GM21723 (cell line): ENCODE results near the gene CCT3.
"Not testable (repeated sequence)": the region's sequence is repeated elsewhere in the genome, so short reads cannot be mapped to it uniquely, and the experiment has no call there.

Source experiments
- ATAC-seq: cut with Tn5 transposase; IDR thresholded peaks from one replicate; pipeline ENCODE4 v1.9.1; 2021; ENCODE audit warnings: mild to moderate bottlenecking, moderate library complexity; ENCODE audit not compliant: unreplicated experiment

Gene CCT3

DNA sequence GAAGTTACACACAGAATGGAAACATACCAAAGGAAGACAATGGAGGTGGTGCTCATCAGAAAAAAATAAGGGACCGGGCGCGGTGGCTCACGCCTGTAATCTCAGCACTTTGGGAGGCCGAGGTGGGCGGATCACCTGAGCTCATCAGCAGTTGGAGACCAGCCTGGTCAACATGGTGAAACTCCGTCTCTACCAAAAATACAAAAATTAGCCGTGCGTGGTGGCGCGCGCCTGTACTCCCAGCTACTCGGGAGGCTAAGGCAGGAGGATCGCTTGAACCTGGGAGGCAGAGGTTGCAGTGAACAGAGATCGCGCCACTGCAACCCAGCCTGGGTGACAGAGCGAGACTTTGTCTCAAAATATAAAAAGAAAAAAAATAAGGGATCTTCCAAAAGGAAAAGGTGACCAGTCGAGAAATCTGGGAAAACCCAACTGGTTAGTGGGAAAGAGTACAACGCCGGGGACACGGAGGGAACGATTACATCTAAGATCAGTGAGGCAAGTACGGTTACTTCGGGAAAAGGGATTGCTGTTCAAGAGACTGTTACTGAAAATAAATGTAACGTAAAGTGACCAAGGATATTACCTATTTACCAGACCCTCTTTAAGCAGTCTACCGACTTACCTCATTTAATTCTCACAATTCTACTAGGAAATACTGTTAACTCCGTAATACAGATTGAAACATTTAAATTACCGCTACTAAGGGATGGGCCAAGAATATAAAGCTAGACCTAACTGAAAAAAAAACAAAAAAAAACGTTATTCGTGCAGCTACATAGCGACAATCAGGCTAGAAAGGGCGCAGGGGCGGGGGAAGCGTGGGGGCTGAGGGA, 822 bp downstream of the CCT3 start:
- no peak for ATAC-seq

DNA sequence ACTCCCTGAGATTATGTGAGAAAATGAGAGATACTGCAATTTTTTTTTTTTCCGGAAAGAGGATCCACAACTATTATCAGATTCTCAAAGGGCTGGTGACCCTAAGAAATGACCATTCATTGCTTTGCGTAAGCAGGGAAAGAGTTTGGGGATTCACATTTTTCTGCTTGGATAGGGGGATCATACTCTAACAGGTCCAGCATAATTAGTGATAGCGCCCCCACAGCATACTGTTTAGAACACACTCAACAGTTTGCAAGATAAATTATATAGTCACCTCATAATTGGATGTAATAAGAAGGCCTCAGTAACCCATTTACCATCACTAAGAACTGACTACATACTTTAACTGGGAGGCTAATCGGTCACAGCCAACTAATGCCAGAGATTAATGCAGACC, 1.9 kb downstream of the CCT3 start:
- ATAC-seq = no peak

GRCh38 chr1:156323179-156323578, 14.9 kb downstream of the CCT3 start:
- not testable (repeated sequence) for ATAC-seq

- no peak for ATAC-seq
Observed at GRCh38 chr1:156320560-156320959, 17.5 kb downstream of the CCT3 start.

- no peak for ATAC-seq
Observed at GRCh38 chr1:156319664-156320063, 18.4 kb downstream of the CCT3 start.

- ATAC-seq = no peak
Observed at GRCh38 chr1:156316909-156317308, 21.2 kb downstream of the CCT3 start.

GRCh38 chr1:156310962-156311361, 27.1 kb downstream of the CCT3 start:
- ATAC-seq = no peak

GRCh38 chr1:156308078-156308477, 30.0 kb downstream of the CCT3 start:
- no peak for ATAC-seq

DNA sequence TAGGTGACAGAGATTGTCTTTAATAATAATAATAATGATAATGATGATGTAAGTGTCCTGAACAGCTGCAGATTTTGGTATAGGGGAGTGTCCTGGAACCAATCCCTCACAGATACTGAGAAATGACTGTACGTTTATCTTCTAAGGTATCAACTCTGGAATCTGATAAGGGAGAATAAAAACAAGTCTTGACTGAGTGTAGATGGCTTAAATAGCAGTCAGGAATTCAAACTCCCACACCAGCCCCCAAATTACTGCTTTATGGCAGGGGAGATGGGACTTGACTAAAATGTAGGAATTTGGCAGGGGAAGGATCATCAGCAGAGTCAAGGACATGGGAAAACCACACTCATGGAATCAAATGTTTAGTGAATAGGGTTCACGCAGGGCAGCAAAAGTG, 32.9 kb downstream of the CCT3 start:
- no peak for ATAC-seq

- ATAC-seq = no peak
Observed at GRCh38 chr1:156303241-156303640, 34.9 kb downstream of the CCT3 start.

- ATAC-seq = no peak
Observed at GRCh38 chr1:156298852-156299357, 39.2 kb downstream of the CCT3 start, which contains the start of gene VHLL. VHLL (minus strand) TSS chr1:156299307; CDS start chr1:156299189, 118 bp downstream.

- no peak for ATAC-seq
Observed at GRCh38 chr1:156295391-156295947, 42.6 kb downstream of the CCT3 start, which contains the start of gene GLMP. GLMP (minus strand) TSS chr1:156295679; CDS start chr1:156295645, 34 bp downstream.

DNA sequence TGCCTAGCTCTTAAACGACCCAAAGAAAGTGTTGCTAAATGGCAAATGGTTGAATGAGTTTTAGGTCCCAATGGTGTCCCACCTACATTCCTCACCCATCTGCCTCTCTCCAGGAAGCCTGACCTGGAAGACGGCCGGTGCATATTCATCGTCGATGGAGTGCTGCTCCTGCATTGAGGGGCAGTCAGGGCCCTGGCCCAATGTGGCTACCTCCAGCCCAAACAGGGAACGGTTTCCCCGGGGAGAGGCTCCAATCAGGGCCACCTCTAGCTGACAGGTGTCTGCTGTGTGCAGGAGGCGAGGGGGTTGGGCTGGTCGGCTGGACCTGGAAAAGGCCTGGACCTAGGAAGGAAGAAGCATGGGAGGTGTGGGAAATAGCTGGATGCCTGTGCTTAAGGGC, 44.2 kb downstream of the CCT3 start:
- no peak for ATAC-seq

- ATAC-seq = no peak
Observed at GRCh38 chr1:156293098-156293434, 45.0 kb downstream of the CCT3 start.

GRCh38 chr1:156291226-156292061, 46.6 kb downstream of the CCT3 start:
- no peak for ATAC-seq

- no peak for ATAC-seq
Observed at GRCh38 chr1:156289857-156290256, 48.2 kb downstream of the CCT3 start.

- ATAC-seq = no peak
Observed at GRCh38 chr1:156286061-156286460, 52.0 kb downstream of the CCT3 start.

GRCh38 chr1:156285437-156285836, 52.7 kb downstream of the CCT3 start:
- no peak for ATAC-seq

GRCh38 chr1:156284757-156285156, 53.3 kb downstream of the CCT3 start:
- ATAC-seq = no peak

- no peak for ATAC-seq
Observed at GRCh38 chr1:156284112-156284511, 54.0 kb downstream of the CCT3 start, which contains the start of gene TMEM79. TMEM79 (plus strand) TSS chr1:156284325; CDS start chr1:156285227, 902 bp downstream.

- no peak for ATAC-seq
Observed at GRCh38 chr1:156283521-156283920, 54.6 kb downstream of the CCT3 start.
